ENCODE measurements around the gene RASA2. TPM values are rescaled to one million over a fixed set of nuclear protein-coding genes. Genes with fewer than 3 reads are reported as not detected.
"Not testable (repeated sequence)": the region's sequence is repeated elsewhere in the genome, so short reads cannot be mapped to it uniquely, and the experiment has no call there.

RASA2 gene
- total and polyA plus RNA-seq, 11 donors = 2.0 to 12.3 (median 3.4) TPM

DNA sequence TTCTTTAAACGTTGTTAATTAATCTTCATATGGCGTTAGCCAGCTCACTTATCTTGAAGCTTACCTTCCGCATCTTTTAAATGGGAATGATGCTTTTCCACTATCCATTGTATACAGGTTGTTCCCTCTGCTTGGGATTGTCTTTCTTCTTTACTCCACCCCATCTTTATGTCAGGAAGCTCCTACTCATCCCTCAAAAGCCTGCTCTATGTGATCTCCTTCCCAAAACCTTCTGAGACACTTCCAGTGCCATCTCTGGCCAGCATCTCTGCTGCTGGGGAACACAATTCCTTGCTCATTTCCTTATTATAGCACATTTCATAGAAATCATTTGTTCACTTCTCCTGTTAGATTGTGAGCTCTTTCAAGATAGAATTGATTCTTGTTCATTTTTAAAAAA, 4.3 kb downstream of the RASA2 start:
- no peak for DNase-seq
- intact Hi-C loops (cut with DNase I) = no loop called here
- Histone ChIP-seq H3K9me3 (no peaks in the 10 kb centered on the region), H3K27me3 (no peaks in the 10 kb centered on the region), H3K36me3 (no peaks in the 10 kb centered on the region), H3K27ac (no peak overlapping the region), H3K4me3 (no peak overlapping the region), H3K4me1 (peaks cover 0 to 67% (median 15%) of the 10 kb centered on the region in 12 donors)
- no peak for ATAC-seq
- 77 to 96% (median 92%) methylated on average over 3 of the region's 3 CpGs for WGBS, 4 donors
- no peak for TF ChIP-seq POLR2A (IDR thresholded peaks at IDR 0.05)
- TF ChIP-seq, protein P1, sequence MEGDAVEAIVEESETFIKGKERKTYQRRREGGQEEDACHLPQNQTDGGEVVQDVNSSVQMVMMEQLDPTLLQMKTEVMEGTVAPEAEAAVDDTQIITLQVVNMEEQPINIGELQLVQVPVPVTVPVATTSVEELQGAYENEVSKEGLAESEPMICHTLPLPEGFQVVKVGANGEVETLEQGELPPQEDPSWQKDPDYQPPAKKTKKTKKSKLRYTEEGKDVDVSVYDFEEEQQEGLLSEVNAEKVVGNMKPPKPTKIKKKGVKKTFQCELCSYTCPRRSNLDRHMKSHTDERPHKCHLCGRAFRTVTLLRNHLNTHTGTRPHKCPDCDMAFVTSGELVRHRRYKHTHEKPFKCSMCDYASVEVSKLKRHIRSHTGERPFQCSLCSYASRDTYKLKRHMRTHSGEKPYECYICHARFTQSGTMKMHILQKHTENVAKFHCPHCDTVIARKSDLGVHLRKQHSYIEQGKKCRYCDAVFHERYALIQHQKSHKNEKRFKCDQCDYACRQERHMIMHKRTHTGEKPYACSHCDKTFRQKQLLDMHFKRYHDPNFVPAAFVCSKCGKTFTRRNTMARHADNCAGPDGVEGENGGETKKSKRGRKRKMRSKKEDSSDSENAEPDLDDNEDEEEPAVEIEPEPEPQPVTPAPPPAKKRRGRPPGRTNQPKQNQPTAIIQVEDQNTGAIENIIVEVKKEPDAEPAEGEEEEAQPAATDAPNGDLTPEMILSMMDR (IDR thresholded peaks at IDR 0.05) = no peak

DNA sequence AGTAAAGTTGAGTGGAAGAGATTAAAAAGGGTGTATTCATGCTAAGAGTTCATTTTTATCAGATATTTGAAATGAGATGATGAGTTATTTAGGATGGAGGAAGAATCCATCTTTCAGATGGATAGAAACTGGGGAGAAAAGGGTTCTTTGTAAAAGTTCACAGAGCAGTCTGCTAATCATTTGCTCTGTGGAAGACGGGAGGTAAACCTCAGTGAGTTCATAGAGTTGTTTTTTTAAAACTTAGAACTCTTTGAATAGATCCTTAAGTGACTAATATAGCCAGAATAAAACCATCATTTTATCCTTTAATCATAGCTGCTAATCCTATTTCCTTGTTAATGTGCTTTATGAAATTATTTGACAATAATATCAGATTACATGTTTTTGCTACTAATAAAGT, 5.1 kb downstream of the RASA2 start:
- no peaks in the 10 kb centered on the region for H3K36me3 ChIP-seq
- intact Hi-C loops (cut with DNase I) = no loop called here
- TF ChIP-seq, protein P1 (IDR thresholded peaks at IDR 0.05) = no peak
- TF ChIP-seq POLR2A (IDR thresholded peaks at IDR 0.05) = no peak
- no peak overlapping the region for H3K27ac ChIP-seq
- no peak overlapping the region for H3K4me3 ChIP-seq
- ATAC-seq (no peak), DNase-seq (no peak)
- WGBS, 4 donors = 68 to 87% (median 82%) methylated on average over 1 of the region's 1 CpG
- no peaks in the 10 kb centered on the region for H3K9me3 ChIP-seq
- H3K27me3 ChIP-seq = no peaks in the 10 kb centered on the region
- H3K4me1 ChIP-seq = peaks cover 0 to 62% (median 11%) of the 10 kb centered on the region in 12 donors

DNA sequence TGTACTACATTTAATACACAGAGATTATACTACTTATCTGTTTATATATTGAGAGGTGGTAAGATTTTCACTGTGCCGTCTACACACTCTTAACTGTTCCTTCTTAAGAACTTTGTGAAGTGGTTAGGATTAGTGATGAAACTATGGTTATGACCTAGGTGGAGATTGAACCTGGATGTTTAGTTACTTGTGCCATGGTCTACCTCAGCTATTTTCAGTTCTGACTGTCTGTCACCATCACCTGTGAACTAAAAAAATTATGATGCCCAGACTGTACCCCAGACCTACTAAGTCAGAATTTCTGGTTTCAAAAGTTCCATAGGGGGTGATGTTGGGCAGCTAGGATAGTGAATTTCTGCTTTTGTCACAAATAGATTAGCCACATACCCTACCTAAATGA, 6.4 kb downstream of the RASA2 start:
- no peak for ATAC-seq
- TF ChIP-seq, protein P1 (IDR thresholded peaks at IDR 0.05) = no peak
- no peak for TF ChIP-seq POLR2A (IDR thresholded peaks at IDR 0.05)

DNA sequence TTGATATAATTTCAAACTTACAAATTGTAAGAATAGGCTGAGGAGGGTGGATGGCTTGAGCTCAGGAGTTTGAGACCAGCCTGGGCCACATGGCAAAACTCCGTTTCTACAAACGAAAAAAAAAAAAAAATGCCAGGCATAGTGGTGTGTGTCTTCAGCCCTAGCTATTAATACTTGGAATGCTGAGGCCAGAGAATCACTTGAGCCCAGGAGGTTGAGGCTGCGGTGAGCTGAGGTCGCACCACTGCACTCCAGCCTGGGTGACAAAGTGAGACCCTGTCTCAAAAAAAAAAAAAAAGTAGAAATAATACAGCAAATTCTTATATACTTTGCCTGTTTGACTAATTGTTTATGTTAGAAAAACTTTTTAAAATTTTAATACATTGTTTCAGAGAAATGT, 10.8 kb downstream of the RASA2 start:
- intact Hi-C loops (cut with DNase I); DNase-seq; H3K27ac ChIP-seq; H3K9me3 ChIP-seq; H3K4me3 ChIP-seq; H3K27me3 ChIP-seq; H3K36me3 ChIP-seq: not testable (repeated sequence)
- ATAC-seq = peak in 1 of 4 donors; percentile 34
- H3K4me1 ChIP-seq = peaks cover 0 to 66% (median 10%) of the 10 kb centered on the region in 12 donors
- WGBS, 4 donors = 59 to 62% (median 61%) methylated on average over 4 of the region's 4 CpGs

More for the DNA sequence above, 6.4 kb downstream of the RASA2 start:
- intact Hi-C loops (cut with DNase I) = no loop called here
- Histone ChIP-seq H3K9me3 (no peaks in the 10 kb centered on the region), H3K36me3 (no peaks in the 10 kb centered on the region), H3K4me1 (peaks cover 0 to 67% (median 14%) of the 10 kb centered on the region in 12 donors), H3K27me3 (no peaks in the 10 kb centered on the region), H3K27ac (no peak overlapping the region), H3K4me3 (no peak overlapping the region)
- 73 to 95% (median 88%) methylated on average over 1 of the region's 1 CpG for WGBS, 4 donors
- DNase-seq = no peak

DNA sequence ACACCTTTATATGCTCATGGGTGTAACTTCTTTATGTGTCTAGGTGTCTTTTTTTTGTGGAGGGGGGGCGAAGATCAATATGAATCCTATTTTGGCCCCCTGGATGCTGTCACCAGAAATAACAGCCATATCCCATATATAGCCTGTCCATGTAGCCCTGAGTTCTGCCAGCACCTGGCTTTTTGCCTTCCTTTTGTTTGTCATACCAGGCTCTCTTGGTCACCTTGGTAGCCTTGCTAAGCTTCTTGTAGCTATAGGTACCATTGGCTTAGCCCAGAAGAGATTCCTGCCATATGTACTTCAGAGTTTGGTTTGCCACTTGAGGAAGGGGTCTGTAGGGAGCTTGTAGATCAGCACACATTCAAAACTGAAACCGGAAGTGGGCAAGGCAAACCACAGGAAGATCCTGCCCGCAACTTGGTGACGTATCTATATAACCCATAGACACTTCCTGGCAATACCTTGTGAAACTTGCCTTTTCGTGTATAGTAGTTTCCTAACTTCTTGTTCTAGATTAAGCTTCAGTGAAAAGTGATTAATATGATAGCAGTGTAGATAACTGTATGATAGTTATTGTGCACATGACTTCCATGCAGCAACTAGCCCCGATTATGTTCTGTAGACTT, 11.9 kb downstream of the RASA2 start:
- ATAC-seq = peak; percentile 69 to 81 (median 76)
- TF ChIP-seq, protein P1 (IDR thresholded peaks at IDR 0.05) = no peak
- TF ChIP-seq POLR2A (IDR thresholded peaks at IDR 0.05) = no peak
- intact Hi-C loops (cut with DNase I) = no loop called here
- WGBS, 4 donors = 68 to 87% (median 73%) methylated on average over 6 of the region's 6 CpGs
- H3K4me3 ChIP-seq = peak overlapping the region in 1 of 12 donors; percentile 40
- no peaks in the 10 kb centered on the region for H3K36me3 ChIP-seq
- H3K27me3 ChIP-seq = no peaks in the 10 kb centered on the region
- no peaks in the 10 kb centered on the region for H3K9me3 ChIP-seq
- peak overlapping the region in 1 of 12 donors; percentile 84 for H3K27ac ChIP-seq
- peaks cover 0 to 57% (median 10%) of the 10 kb centered on the region in 12 donors for H3K4me1 ChIP-seq
- peak in 4 of 5 donors; percentile 33 to 44 (median 36) for DNase-seq
